ENCODE data around the gene EXD3. TPM values are rescaled to one million over a fixed set of nuclear protein-coding genes. Genes with fewer than 3 reads are reported as not detected.

The EXD3 gene
- total RNA-seq, 1 experiment from 2014 or later = 15.3 TPM

- Histone ChIP-seq H4K5ac (ENCODE audit: insufficient read length, low read depth, low read length) (no peak overlapping the region), H2BK12ac (ENCODE audit: insufficient read length, low read depth, low read length) (no peak overlapping the region), H2BK5ac (ENCODE audit: insufficient read length, low read length) (no peak overlapping the region), H3K27me3 (ENCODE audit: insufficient read depth, low read length) (peaks cover 5% of the 10 kb centered on the region; the same call in 1 of the 2 replicates), H3K23me2 (ENCODE audit: insufficient read length, low read depth, low read length, poor library complexity, severe bottlenecking) (peaks cover 3% of the 10 kb centered on the region), H2AK5ac (ENCODE audit: insufficient read length, low read length) (no peak overlapping the region), H3K9ac (ENCODE audit: extremely low read depth, insufficient read length, low read length) (no peak overlapping the region), H4K8ac (replicated peaks; ENCODE audit: insufficient read length, low read depth, low read length) (no peak overlapping the region), H3K79me1 (ENCODE audit: insufficient read depth, low read depth, low read length, poor library complexity, severe bottlenecking) (no peaks in the 10 kb centered on the region), H2AFZ (ENCODE audit: low read length) (no peak overlapping the region), H3K4ac (ENCODE audit: low read depth, low read length) (no peak overlapping the region), H3K23ac (ENCODE audit: insufficient read length, low read depth, low read length) (no peak overlapping the region), H4K20me1 (ENCODE audit: control insufficient read depth, insufficient read depth, insufficient read length) (no peaks in the 10 kb centered on the region), H3K4me2 (ENCODE audit: insufficient read depth, insufficient read length, low read length) (no peak overlapping the region), H3K9me3 (ENCODE audit: control insufficient read depth, low read depth, low read length) (no peaks in the 10 kb centered on the region), H3K27ac (ENCODE audit: insufficient read length, low read depth, low read length) (no peak overlapping the region), H3K18ac (ENCODE audit: insufficient read length, low read depth, low read length) (no peak overlapping the region), H3K14ac (ENCODE audit: insufficient read depth, low read length) (no peak overlapping the region), H3K79me2 (ENCODE audit: insufficient read depth, low read length) (no peaks in the 10 kb centered on the region), H3K56ac (ENCODE audit: insufficient read length, low read depth, low read length) (no peak overlapping the region), H2BK120ac (ENCODE audit: low read depth, low read length, poor library complexity, severe bottlenecking) (no peak overlapping the region), H2BK20ac (ENCODE audit: low read depth, low read length, poor library complexity, severe bottlenecking) (no peak overlapping the region), H4K91ac (ENCODE audit: insufficient read length, low read depth, low read length) (no peak overlapping the region), H3K4me1 (ENCODE audit: insufficient read depth, low read length) (peaks cover 3% of the 10 kb centered on the region; the same call in 1 of the 2 replicates), H3T11ph (ENCODE audit: low read length) (no peak overlapping the region), H2BK15ac (ENCODE audit: low read depth, low read length) (no peak overlapping the region)
- H3K27me3 Mint-ChIP-seq (ENCODE audit: low read depth) = peaks cover 42% of the 10 kb centered on the region
- H3K36me3 Mint-ChIP-seq (ENCODE audit: insufficient read depth in 1 of 3, low read depth in 3 of 3) = peaks cover 0 to 4% (median 3%) of the 10 kb centered on the region in 3 experiments; a peak in 3 of 7 replicates
- no CpG with 5 or more reads among the region's 11 CpGs for WGBS (ENCODE audit: extremely low coverage, insufficient read length, low lambda C conversion rate)
- H3K9me3 Mint-ChIP-seq = peaks cover 3 to 7% of the 10 kb centered on the region in 2 experiments
- TF ChIP-seq CTCF (conservative IDR thresholded peaks at IDR 0.05) = no peak
- peak overlapping the region in 1 of 3 experiments; percentile 84; a peak in 1 of 7 replicates for H3K27ac Mint-ChIP-seq
- peak; percentile 70 for DNase-seq
- H3K4me1 Mint-ChIP-seq = peaks cover 24 to 33% of the 10 kb centered on the region in 2 experiments
- peak overlapping the region; percentile 37 to 69; a peak in 4 of 5 replicates for H3K4me3 Mint-ChIP-seq
These were observed 128.8 kb downstream of the EXD3 start for GRCh38 chr9:137294091-137294680.
